HepG2 (cell line): Measurements from ENCODE around the gene PCDHGA2. TPM values are rescaled to one million over a fixed set of nuclear protein-coding genes. Genes with fewer than 3 reads are reported as not detected.
A peak's percentile ranks its signal among the peaks of the same experiment; 100 is the strongest.

ENCODE experiments used
- EED ChIP-seq: sonication (generic); formaldehyde crosslinking; IDR thresholded peaks from 2 replicates; pipeline ENCODE4 v1.5.0; 2020; ENCODE audit warnings: mild to moderate bottlenecking, missing genetic modification reagents
- ERF ChIP-seq: IDR thresholded peaks from 2 replicates; pipeline ENCODE4 v1.6.1; 2018; ENCODE audit warnings: missing biosample characterization, missing genetic modification reagents
- HMG20B ChIP-seq: conservative IDR thresholded peaks from 2 replicates; pipeline ENCODE4 v1.6.1; 2016; ENCODE audit warnings: missing genetic modification reagents, missing compliant biosample characterization
- MAF1 ChIP-seq: sonication (generic); formaldehyde crosslinking; IDR thresholded peaks from 2 replicates; pipeline ENCODE4 v1.5.0; 2020; ENCODE audit warnings: missing genetic modification reagents, borderline replicate concordance
- NFATC3 ChIP-seq: sonication (generic); formaldehyde crosslinking; IDR thresholded peaks from 2 replicates; pipeline ENCODE4 v1.5.1; 2020; ENCODE audit warnings: mild to moderate bottlenecking, missing genetic modification reagents
- RAD21 ChIP-seq: fragments of 450-650 bp; formaldehyde crosslinking; IDR thresholded peaks from 2 replicates; pipeline ENCODE4 v1.5.0; 2020; ENCODE audit warnings: mild to moderate bottlenecking
- RERE ChIP-seq: IDR thresholded peaks from 2 replicates; pipeline ENCODE4 v1.6.1; 2016; ENCODE audit warnings: low read depth, missing genetic modification reagents, missing compliant biosample characterization
- SP4 ChIP-seq: sonication (generic); formaldehyde crosslinking; IDR thresholded peaks from 2 replicates; pipeline ENCODE4 v1.8.1; 2023; ENCODE audit warnings: mild to moderate bottlenecking, missing genetic modification reagents
- TFAP4 ChIP-seq: sonication (generic); IDR thresholded peaks from 2 replicates; pipeline ENCODE4 v1.6.1; 2016; ENCODE audit warnings: low read depth, borderline replicate concordance
- ZNF263 ChIP-seq: sonication (generic); formaldehyde crosslinking; IDR thresholded peaks from 2 replicates; pipeline ENCODE4 v1.4.0; 2020; ENCODE audit warnings: missing genetic modification reagents
- ZNF337 ChIP-seq: sonication (generic); formaldehyde crosslinking; IDR thresholded peaks from 2 replicates; pipeline ENCODE4 v1.5.1; 2020; ENCODE audit warnings: missing genetic modification reagents, low read depth, mild to moderate bottlenecking, borderline replicate concordance
- polyA plus RNA-seq, 8 experiments: library from polyadenylated mRNA; depleted of rRNA in 3 of 8; stranded (reverse) in 7 of 8; unstranded in 1 of 8; fragments of >200 nt; fragmentation: Illumina TruSeq in 4 of 8; extraction: Trizol in 4 of 8; gene quantifications; 2 replicates each; pipeline versions ENCODE4 v1.2.1 to v1.2.3, GENCODE V29; 2011 to 2016; ENCODE audit warnings: low read depth in 4 of 8, missing spikeins in 1 of 8, mixed read lengths in 1 of 8; ENCODE audit not compliant: insufficient read depth in 1 of 8
- total RNA-seq, 5 experiments: library from RNA; depleted of rRNA; stranded (reverse); fragments of >200 nt; fragmentation: Illumina TruSeq; extraction: Trizol; gene quantifications; 2 replicates each; pipeline ENCODE4 v1.2.3, GENCODE V29; 2016; ENCODE audit warnings: low read depth in 1 of 5
- TF ChIP-seq, protein P1 (sequence below): sonication (generic); formaldehyde crosslinking; IDR thresholded peaks from 2 replicates; pipeline ENCODE4 v1.9.0; 2021; ENCODE audit warnings: mild to moderate bottlenecking, missing genetic modification reagents
- TF ChIP-seq, protein P2 (sequence below): sonication (generic); formaldehyde crosslinking; IDR thresholded peaks from 2 replicates; pipeline ENCODE4 v1.9.0; 2021; ENCODE audit warnings: missing genetic modification reagents, mild to moderate bottlenecking, borderline replicate concordance

PCDHGA2 gene
- total and polyA plus RNA-seq, 2 of the 13 experiments (the other 11 are each of a cell fraction or from before 2014, with no cell fraction given) = 0.04 to 0.11 TPM

DNA sequence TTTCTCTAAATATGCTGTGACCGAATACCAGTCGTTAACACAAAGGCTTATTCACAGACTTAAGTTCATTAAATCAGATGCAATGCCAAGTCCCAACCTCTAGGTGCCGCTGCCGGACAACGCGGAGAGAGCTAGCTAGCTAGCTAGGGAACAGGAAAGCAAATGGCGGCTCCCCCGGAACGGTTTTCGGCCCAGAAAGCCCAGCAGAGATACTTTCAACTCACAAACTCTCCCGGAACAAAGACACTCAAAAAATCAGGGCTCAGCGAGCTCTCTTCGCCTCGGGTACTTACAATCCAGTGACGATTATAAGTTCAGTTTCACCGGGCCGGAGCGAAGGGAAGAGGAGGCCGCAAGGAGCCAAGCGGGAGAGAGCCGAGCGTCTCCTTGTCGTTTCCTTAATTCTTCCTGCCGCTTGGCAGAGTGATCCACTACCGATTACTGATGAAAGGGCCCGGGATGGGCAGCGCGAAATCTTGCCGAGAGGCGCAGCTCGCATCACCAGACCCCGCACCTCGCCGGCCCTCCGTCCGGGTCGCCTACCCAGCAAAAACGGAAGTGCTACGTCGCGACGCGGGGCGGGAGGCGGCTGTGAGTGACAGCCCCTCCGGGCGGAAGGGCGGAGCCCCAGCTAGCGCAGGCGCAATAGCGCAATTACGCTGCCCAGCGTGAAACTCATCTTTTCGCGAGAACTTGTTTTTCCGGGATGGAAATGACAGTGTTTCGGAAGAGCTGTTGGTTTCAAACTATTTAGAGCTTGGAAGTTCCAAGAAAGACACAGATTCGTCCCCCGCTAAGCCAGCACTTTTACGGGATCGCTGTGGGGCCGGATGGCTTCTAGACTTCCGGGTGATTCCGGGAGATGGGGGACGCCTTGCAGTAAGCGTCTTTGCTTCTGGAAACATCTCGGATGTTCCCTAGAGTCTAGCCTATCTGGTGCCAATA lies 18.1 kb upstream of the PCDHGA2 start, which contains the start of gene TAF7 (continued):
- TF ChIP-seq, protein P1, sequence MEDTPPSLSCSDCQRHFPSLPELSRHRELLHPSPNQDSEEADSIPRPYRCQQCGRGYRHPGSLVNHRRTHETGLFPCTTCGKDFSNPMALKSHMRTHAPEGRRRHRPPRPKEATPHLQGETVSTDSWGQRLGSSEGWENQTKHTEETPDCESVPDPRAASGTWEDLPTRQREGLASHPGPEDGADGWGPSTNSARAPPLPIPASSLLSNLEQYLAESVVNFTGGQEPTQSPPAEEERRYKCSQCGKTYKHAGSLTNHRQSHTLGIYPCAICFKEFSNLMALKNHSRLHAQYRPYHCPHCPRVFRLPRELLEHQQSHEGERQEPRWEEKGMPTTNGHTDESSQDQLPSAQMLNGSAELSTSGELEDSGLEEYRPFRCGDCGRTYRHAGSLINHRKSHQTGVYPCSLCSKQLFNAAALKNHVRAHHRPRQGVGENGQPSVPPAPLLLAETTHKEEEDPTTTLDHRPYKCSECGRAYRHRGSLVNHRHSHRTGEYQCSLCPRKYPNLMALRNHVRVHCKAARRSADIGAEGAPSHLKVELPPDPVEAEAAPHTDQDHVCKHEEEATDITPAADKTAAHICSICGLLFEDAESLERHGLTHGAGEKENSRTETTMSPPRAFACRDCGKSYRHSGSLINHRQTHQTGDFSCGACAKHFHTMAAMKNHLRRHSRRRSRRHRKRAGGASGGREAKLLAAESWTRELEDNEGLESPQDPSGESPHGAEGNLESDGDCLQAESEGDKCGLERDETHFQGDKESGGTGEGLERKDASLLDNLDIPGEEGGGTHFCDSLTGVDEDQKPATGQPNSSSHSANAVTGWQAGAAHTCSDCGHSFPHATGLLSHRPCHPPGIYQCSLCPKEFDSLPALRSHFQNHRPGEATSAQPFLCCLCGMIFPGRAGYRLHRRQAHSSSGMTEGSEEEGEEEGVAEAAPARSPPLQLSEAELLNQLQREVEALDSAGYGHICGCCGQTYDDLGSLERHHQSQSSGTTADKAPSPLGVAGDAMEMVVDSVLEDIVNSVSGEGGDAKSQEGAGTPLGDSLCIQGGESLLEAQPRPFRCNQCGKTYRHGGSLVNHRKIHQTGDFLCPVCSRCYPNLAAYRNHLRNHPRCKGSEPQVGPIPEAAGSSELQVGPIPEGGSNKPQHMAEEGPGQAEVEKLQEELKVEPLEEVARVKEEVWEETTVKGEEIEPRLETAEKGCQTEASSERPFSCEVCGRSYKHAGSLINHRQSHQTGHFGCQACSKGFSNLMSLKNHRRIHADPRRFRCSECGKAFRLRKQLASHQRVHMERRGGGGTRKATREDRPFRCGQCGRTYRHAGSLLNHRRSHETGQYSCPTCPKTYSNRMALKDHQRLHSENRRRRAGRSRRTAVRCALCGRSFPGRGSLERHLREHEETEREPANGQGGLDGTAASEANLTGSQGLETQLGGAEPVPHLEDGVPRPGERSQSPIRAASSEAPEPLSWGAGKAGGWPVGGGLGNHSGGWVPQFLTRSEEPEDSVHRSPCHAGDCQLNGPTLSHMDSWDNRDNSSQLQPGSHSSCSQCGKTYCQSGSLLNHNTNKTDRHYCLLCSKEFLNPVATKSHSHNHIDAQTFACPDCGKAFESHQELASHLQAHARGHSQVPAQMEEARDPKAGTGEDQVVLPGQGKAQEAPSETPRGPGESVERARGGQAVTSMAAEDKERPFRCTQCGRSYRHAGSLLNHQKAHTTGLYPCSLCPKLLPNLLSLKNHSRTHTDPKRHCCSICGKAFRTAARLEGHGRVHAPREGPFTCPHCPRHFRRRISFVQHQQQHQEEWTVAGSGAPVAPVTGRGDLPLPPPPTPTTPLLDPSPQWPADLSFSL (CRISPR knock-in tag) = no peak
- TF ChIP-seq HMG20B (CRISPR knock-in tag) = 0 out of 2 replicates have a peak, but pooled peaks have one; percentile 8
- TF ChIP-seq ERF = peak; percentile 85
- TF ChIP-seq, protein P2, sequence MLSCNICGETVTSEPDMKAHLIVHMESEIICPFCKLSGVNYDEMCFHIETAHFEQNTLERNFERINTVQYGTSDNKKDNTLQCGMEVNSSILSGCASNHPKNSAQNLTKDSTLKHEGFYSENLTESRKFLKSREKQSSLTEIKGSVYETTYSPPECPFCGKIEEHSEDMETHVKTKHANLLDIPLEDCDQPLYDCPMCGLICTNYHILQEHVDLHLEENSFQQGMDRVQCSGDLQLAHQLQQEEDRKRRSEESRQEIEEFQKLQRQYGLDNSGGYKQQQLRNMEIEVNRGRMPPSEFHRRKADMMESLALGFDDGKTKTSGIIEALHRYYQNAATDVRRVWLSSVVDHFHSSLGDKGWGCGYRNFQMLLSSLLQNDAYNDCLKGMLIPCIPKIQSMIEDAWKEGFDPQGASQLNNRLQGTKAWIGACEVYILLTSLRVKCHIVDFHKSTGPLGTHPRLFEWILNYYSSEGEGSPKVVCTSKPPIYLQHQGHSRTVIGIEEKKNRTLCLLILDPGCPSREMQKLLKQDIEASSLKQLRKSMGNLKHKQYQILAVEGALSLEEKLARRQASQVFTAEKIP = no peak
- no peak for TF ChIP-seq ZNF337
- TF ChIP-seq RAD21 (CRISPR knock-in tag) = no peak
- TF ChIP-seq NFATC3 (CRISPR knock-in tag) = no peak
- TF ChIP-seq MAF1 = no peak
- TF ChIP-seq ZNF263 (CRISPR knock-in tag) = 0 out of 2 replicates have a peak, but pooled peaks have one; percentile 23
- TF ChIP-seq TFAP4 = no peak
- no peak for TF ChIP-seq RERE
- TF ChIP-seq SP4 = peak; percentile 79; the same call in 1 of the 2 replicates
- TF ChIP-seq EED = 0 out of 2 replicates have a peak, but pooled peaks have one; percentile 45
